NCI-H1048 (cell line): ENCODE results near the gene NPHP3.

Experiments used
- DNase-seq: peaks from one replicate; lab custom pipeline; 2025; lab: John Stamatoyannopoulos, UW

The NPHP3 gene

GRCh38 chr3:132690040-132690439 lies 32.2 kb downstream of the NPHP3 start:
- no peak for DNase-seq

DNA sequence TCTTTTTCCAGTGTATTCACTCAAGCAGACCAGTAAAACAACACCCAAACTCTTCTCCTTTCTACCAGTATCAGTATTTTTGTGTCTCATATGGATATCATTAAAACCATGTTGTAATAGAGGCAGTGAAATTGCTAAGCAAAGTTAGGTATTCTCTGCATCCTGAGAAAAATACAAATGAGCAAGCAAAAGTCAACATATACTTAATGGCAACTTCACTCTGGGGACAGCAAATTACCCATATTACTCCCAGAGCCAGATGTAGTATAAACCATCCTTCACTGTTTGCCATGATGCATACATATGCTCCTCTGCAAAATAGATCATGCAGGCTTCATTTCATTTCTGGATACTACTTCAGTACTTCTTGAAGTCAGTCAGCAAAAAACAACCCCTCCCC lies 40.0 kb downstream of the NPHP3 start:
- DNase-seq = no peak

DNA sequence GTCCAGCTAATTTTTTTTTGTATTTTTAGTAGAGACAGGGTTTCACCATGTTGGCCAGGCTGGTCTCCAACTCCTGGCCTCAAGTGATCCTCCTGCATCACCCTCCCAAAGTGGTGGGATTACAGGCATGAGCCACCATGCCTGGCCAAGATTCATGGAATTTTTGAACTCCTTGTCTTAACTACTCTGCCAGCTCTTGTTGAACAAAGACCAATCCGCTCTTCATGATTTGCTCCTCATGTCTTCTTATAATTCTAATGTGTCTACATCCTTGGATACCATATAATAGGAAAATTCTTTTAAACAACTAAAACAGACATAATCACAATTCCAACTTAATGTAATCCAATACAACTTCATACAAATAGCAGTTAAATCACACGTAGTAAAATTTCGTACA lies 40.8 kb downstream of the NPHP3 start:
- DNase-seq = no peak

- no peak for DNase-seq
Observed at GRCh38 chr3:132679911-132680310, 42.3 kb downstream of the NPHP3 start.

DNA sequence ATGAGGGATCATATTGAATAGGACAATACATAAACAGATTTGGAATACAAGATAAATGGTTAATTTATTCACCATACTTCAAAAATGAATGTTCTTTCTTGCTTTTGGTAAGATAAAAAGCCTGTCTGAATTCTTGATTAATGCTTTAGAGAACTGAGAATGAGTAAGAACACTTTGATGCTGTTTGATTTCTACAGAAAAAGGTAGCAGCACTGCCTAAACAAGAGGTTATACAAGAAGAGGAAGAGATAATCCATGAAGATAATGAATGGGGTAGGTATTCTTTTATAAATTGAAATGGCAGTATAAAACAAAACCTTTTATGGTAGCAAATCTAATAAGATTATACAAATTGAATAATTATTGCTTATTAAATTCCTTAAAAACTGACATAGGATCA lies 46.8 kb downstream of the NPHP3 start:
- DNase-seq = no peak

DNA sequence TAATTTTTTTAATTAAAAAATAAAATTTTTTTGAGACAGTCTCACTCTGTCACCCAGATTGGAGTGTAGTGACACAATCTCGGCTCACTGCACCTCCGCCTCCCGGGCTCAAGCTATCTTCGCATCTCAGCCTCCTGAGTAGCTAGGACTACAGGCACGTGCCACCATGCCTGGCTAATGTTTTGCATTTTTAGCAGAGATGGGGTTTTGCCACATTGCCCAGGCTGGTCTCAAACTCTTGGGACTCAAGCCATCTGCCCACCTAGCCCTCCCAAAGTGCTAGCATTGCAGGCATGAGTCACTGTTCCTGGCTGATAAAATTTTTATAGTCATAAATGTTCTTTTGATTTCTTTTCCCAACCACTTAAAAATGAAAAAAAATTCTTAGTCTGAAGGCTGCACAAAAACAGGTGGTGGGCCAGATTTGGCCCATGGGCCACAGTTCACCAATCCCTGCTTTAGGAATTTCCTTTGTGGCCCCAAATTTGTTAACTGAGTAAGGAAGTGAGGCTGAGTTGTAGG lies 52.9 kb downstream of the NPHP3 start:
- no peak for DNase-seq

DNA sequence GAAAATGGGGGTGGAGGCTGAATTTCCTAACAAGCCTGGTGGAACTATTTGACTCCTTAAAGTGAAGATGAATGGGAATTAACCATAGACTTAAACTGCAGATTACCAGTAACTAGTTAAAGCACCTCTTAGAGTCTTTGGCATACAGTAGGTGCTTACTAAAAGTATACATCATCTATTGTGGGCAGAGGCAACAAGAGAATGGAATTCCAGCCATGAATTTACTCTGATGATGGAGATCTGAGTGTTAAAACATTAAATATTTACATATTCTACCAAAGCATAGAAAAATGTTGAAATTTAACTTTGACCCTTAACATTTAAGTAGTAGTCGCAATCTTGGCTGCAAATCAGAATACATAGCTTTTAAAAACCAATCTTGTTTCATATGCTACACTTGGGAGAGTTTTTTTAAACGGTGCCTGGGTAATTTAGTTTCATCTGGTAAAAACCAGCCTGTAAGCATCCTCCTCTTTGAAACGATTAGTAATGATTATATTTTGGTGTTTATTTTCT lies 56.9 kb downstream of the NPHP3 start:
- DNase-seq = no peak

- DNase-seq = no peak
Observed at GRCh38 chr3:132662212-132662611, 60.0 kb downstream of the NPHP3 start.

- no peak for DNase-seq
Observed at GRCh38 chr3:132661101-132661500, 61.1 kb downstream of the NPHP3 start.

- DNase-seq = no peak
Observed at GRCh38 chr3:132660811-132661070, 61.5 kb downstream of the NPHP3 start.

DNA sequence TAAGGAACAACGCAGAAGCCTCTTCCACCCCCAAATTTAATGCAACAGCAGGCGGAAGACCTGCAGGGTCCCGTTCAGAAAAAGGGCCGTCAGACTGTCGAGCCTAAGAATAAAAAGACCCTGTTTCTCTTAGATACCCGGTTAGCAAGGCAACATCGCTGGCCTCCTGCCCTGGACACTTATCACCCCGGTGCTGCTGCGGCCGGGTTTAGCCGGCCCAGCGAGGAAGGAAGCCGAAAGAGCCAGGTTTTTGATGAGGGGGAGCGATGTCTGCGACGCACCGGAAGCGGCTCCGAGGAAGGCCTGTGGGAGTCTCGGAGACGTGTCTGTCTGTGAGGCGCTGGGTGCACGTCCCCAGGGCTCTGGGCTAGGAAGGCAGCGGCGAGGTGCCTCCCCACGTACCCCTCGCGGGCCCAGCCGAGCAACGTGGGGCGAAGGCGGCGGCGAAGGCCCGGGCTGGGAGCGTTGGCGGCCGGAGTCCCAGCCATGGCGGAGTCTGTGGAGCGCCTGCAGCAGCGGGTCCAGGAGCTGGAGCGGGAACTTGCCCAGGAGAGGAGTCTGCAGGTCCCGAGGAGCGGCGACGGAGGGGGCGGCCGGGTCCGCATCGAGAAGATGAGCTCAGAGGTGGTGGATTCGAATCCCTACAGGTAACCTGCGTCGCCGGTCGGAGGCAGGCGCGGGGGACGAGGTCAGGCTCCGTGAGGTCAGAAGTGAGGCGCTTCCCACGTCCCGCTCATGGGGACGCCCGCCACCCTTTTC lies 62.0 kb downstream of the NPHP3 start, which contains the start of gene UBA5:
Gene UBA5, plus strand, starts transcription at position 278 of the 759 bp plus-strand sequence. Its CDS starts 209 bp downstream, at position 487.
- no peak for DNase-seq

- no peak for DNase-seq
Observed at GRCh38 chr3:132659365-132660051, 62.7 kb downstream of the NPHP3 start, which contains the start of gene ACAD11. ACAD11 (minus strand) TSS chr3:132659809; CDS start chr3:132659751, 58 bp downstream.

GRCh38 chr3:132659000-132659364 lies 63.2 kb downstream of the NPHP3 start:
- DNase-seq = no peak

- no peak for DNase-seq
Observed at GRCh38 chr3:132657869-132658747, 64.1 kb downstream of the NPHP3 start.

GRCh38 chr3:132655471-132655870 lies 66.7 kb downstream of the NPHP3 start:
- DNase-seq = no peak

DNA sequence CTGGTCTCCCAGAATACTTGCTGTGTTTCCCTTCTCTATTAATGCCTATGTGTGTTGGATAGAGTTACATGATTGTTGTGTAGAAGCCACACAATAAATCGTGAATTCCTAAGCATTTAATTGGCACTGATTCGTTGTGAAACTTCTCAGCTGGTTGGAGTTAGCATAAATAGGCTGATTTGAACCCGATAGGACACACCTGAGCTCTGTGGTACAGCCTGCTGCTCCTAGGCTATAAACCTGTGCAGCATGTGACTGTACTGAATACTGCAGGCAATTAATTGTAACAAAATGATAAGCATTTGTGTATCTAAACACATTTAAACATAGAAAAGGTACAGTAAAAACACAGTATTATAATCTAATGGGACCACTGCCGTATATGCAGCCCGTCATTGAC lies 67.5 kb downstream of the NPHP3 start:
- DNase-seq = no peak

- DNase-seq = no peak
Observed at GRCh38 chr3:132654190-132654589, 68.0 kb downstream of the NPHP3 start.

GRCh38 chr3:132652640-132653270 lies 69.5 kb downstream of the NPHP3 start:
- no peak for DNase-seq

GRCh38 chr3:132650153-132650552 lies 72.1 kb downstream of the NPHP3 start:
- DNase-seq = no peak

- no peak for DNase-seq
Observed at GRCh38 chr3:132645058-132645457, 77.2 kb downstream of the NPHP3 start.

DNA sequence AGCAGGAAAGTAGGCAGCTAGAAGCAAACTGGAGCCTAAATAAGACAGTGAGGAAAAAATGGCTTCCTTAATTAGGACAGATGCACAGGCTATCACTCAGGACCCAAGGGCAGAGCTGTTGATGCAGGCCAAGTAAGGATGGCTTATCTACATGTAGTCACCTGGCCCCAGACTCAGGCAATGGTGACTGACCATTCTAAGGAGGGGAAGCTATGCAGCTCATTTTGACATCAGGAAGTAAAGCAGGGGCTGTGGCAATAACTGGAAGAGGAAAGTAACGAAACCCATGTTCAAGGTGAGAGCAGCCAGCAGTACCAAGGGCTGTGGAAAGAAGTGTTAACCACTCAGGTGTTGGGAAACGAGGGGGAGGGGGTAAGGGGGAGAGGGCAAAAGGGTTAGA lies 78.8 kb downstream of the NPHP3 start:
- no peak for DNase-seq

DNA sequence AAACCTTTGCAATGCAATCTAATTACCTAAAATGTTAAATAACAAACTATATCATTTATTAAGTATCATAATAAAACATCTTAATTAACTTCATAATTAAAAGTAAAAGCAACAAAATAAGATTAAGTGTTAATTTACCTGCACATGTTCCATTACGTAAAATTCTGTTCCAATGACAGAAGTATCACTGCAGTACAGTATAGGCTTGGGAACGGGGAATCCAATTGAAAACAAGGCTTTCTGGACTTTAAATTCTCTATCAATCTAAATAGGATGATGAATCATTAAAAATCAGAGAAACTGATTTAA lies 79.7 kb downstream of the NPHP3 start:
- DNase-seq = no peak
